ENCODE data around the gene PHLDB2. TPM values are rescaled to one million over a fixed set of nuclear protein-coding genes. Genes with fewer than 3 reads are reported as not detected.

PHLDB2 gene
- total and polyA plus RNA-seq, 10 of the 15 experiments (the other 5 are each of a cell fraction or from before 2014, with no cell fraction given): 0.03 to 0.67 (median 0.40) TPM

GRCh38 chr3:111853068-111853467 is 6.0 kb upstream of the PHLDB2 start:
- FAIRE-seq (no peak), DNase-seq (ENCODE audit: low read depth, low spot score) (no peak), ATAC-seq (no peak)
- intact Hi-C loops (cut with micrococcal nuclease; ENCODE audit: unreplicated experiment) (no loop called here), in situ Hi-C loops (cut with MboI) (no loop called here)
- no peaks in the 10 kb centered on the region for H3K4me1 ChIP-seq (ENCODE audit: control insufficient read depth, insufficient read depth, low read length)
- ChIA-PET SMC1A (ENCODE audit: uncharacterized antibody, unreplicated experiment) (interaction anchor here (1.0 to 1.6 kb wide), 2 partner anchors 12 to 137 kb away, joined by 3 to 5 read pairs; no protein-coding TSS in a partner anchor), RAD21 (ENCODE audit: unreplicated experiment) (no interaction called here), CTCF (no interaction called here), POLR2A (no interaction called here)
- H3K36me3 ChIP-seq (ENCODE audit: control insufficient read depth in 2 of 2, insufficient read depth in 2 of 2, low read length in 1 of 2): no peaks in the 10 kb centered on the region
- no peak overlapping the region for H2AFZ ChIP-seq (ENCODE audit: control insufficient read depth, low read depth, low read length)
- no peaks in the 10 kb centered on the region for H3K79me2 ChIP-seq (ENCODE audit: control insufficient read depth, insufficient read depth, low read length)
- H3K4me3 ChIP-seq: no peak overlapping the region
- BruUV-seq (replicated peaks): no TSS peak
- H4K20me1 ChIP-seq (ENCODE audit: control insufficient read depth, insufficient read depth): no peaks in the 10 kb centered on the region
- H3K9me3 ChIP-seq (replicated peaks; ENCODE audit: control insufficient read depth, insufficient read depth, low read length): no peaks in the 10 kb centered on the region
- H3K9ac ChIP-seq (ENCODE audit: control insufficient read depth, insufficient read depth, low read length): no peak overlapping the region
- H3K4me2 ChIP-seq (ENCODE audit: control insufficient read depth, insufficient read depth): no peak overlapping the region
- no peak overlapping the region for H3K27ac ChIP-seq (ENCODE audit: control insufficient read depth, insufficient read depth)
- no peaks in the 10 kb centered on the region for H3K27me3 ChIP-seq (replicated peaks in 1 of 2; ENCODE audit: control insufficient read depth in 2 of 2, insufficient read depth in 2 of 2, low read length in 1 of 2)
- WGBS (ENCODE audit: insufficient coverage, insufficient replicate concordance, low lambda C conversion rate, missing lambda C conversion rate): 5% methylated on average over 1 of the region's 1 CpG
- no peak for TF ChIP-seq MEF2B (IDR thresholded peaks at IDR 0.05; ENCODE audit: partially characterized antibody, poor library complexity, severe bottlenecking)
- TF ChIP-seq FOXM1 (IDR thresholded peaks at IDR 0.05; ENCODE audit: low read depth, low read length): no peak
- no peak for TF ChIP-seq SP1 (IDR thresholded peaks at IDR 0.05; ENCODE audit: low read depth, low read length)
- TF ChIP-seq, protein P1, sequence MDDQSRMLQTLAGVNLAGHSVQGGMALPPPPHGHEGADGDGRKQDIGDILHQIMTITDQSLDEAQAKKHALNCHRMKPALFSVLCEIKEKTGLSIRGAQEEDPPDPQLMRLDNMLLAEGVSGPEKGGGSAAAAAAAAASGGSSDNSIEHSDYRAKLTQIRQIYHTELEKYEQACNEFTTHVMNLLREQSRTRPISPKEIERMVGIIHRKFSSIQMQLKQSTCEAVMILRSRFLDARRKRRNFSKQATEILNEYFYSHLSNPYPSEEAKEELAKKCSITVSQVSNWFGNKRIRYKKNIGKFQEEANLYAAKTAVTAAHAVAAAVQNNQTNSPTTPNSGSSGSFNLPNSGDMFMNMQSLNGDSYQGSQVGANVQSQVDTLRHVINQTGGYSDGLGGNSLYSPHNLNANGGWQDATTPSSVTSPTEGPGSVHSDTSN (IDR thresholded peaks at IDR 0.05; ENCODE audit: insufficient replicate concordance, low read depth, low read length): no peak
- TF ChIP-seq LARP7 (IDR thresholded peaks at IDR 0.05): no peak
- no peak for TF ChIP-seq SREBF2 (IDR thresholded peaks at IDR 0.05; ENCODE audit: low read length)
- no peak for TF ChIP-seq MYC (IDR thresholded peaks at IDR 0.05; ENCODE audit: insufficient read depth, insufficient read length, insufficient replicate concordance, low read length, severe bottlenecking)
- TF ChIP-seq, protein P2, sequence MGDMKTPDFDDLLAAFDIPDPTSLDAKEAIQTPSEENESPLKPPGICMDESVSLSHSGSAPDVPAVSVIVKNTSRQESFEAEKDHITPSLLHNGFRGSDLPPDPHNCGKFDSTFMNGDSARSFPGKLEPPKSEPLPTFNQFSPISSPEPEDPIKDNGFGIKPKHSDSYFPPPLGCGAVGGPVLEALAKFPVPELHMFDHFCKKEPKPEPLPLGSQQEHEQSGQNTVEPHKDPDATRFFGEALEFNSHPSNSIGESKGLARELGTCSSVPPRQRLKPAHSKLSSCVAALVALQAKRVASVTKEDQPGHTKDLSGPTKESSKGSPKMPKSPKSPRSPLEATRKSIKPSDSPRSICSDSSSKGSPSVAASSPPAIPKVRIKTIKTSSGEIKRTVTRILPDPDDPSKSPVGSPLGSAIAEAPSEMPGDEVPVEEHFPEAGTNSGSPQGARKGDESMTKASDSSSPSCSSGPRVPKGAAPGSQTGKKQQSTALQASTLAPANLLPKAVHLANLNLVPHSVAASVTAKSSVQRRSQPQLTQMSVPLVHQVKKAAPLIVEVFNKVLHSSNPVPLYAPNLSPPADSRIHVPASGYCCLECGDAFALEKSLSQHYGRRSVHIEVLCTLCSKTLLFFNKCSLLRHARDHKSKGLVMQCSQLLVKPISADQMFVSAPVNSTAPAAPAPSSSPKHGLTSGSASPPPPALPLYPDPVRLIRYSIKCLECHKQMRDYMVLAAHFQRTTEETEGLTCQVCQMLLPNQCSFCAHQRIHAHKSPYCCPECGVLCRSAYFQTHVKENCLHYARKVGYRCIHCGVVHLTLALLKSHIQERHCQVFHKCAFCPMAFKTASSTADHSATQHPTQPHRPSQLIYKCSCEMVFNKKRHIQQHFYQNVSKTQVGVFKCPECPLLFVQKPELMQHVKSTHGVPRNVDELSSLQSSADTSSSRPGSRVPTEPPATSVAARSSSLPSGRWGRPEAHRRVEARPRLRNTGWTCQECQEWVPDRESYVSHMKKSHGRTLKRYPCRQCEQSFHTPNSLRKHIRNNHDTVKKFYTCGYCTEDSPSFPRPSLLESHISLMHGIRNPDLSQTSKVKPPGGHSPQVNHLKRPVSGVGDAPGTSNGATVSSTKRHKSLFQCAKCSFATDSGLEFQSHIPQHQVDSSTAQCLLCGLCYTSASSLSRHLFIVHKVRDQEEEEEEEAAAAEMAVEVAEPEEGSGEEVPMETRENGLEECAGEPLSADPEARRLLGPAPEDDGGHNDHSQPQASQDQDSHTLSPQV (IDR thresholded peaks at IDR 0.05): no peak
- no peak for TF ChIP-seq MEF2A (IDR thresholded peaks at IDR 0.05; ENCODE audit: insufficient read depth, low read depth, low read length)
- TF ChIP-seq NFYB (IDR thresholded peaks at IDR 0.05; ENCODE audit: insufficient read depth, low read depth, low read length): no peak
- no peak for TF ChIP-seq CEBPB (IDR thresholded peaks at IDR 0.05; ENCODE audit: borderline replicate concordance in 1 of 2, low read depth in 2 of 2, low read length in 2 of 2)
- no peak for TF ChIP-seq HDAC6 (IDR thresholded peaks at IDR 0.05; ENCODE audit: unreplicated experiment)
- TF ChIP-seq TCF12 (IDR thresholded peaks at IDR 0.05; ENCODE audit: low read depth, low read length): no peak
- no peak for TF ChIP-seq CUX1 (IDR thresholded peaks at IDR 0.05; ENCODE audit: insufficient replicate concordance, low read depth, low read length)
- no peak for TF ChIP-seq RUNX3 (IDR thresholded peaks at IDR 0.05; ENCODE audit: low read length)
